MM.1S (cell line): ENCODE measurements around the gene HOXD8.

Experiments used
- EZH2 ChIP-seq: fragments of 300-600 bp; sonication (generic); optimal IDR thresholded peaks from 2 replicates; pipeline ENCODE3; 2017; ENCODE audit warnings: low read depth, mild to moderate bottlenecking, antibody characterized with exemption, low read length, mixed read lengths
- EZH2phosphoT487 ChIP-seq: fragments of 300-600 bp; sonication (generic); IDR thresholded peaks from 2 replicates; pipeline ENCODE4 v1.6.1; 2018; ENCODE audit warnings: antibody characterized with exemption, low read length
- TF ChIP-seq, protein P1 (sequence below): fragments of 300-600 bp; sonication (generic); IDR thresholded peaks from 2 replicates; pipeline ENCODE4 v1.5.1; 2016; ENCODE audit warnings: antibody characterized with exemption, low read length, mixed read lengths

- TF ChIP-seq, protein P1, sequence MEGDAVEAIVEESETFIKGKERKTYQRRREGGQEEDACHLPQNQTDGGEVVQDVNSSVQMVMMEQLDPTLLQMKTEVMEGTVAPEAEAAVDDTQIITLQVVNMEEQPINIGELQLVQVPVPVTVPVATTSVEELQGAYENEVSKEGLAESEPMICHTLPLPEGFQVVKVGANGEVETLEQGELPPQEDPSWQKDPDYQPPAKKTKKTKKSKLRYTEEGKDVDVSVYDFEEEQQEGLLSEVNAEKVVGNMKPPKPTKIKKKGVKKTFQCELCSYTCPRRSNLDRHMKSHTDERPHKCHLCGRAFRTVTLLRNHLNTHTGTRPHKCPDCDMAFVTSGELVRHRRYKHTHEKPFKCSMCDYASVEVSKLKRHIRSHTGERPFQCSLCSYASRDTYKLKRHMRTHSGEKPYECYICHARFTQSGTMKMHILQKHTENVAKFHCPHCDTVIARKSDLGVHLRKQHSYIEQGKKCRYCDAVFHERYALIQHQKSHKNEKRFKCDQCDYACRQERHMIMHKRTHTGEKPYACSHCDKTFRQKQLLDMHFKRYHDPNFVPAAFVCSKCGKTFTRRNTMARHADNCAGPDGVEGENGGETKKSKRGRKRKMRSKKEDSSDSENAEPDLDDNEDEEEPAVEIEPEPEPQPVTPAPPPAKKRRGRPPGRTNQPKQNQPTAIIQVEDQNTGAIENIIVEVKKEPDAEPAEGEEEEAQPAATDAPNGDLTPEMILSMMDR = no peak
- TF ChIP-seq EZH2 (no peak), EZH2phosphoT487 (no peak)
These were observed 30.3 kb downstream of the HOXD8 start for GRCh38 chr2:176159663-176160250.
